Stomach (tissue), 4 donors: ENCODE results near the gene ABCC9.

Experiments
- EP300 ChIP-seq: sonication (generic); formaldehyde crosslinking; IDR thresholded peaks from one replicate; pipeline ENCODE4 v1.6.1; 2017; ENCODE audit warnings: antibody characterized with exemption
- POLR2A ChIP-seq, 4 donors: fragments of 450-650 bp; IDR thresholded peaks; one replicate each; pipeline ENCODE4 v1.6.1; 2016; ENCODE audit warnings: antibody characterized with exemption in 4 of 4, control low read depth in 2 of 4, mild to moderate bottlenecking in 1 of 4, moderate library complexity in 1 of 4
- POLR2AphosphoS5 ChIP-seq, 3 donors: sonication (generic); formaldehyde crosslinking; IDR thresholded peaks; one replicate each; pipeline ENCODE4 v1.6.1; 2016; ENCODE audit warnings: antibody characterized with exemption in 3 of 3
- TF ChIP-seq, protein P1 (sequence below), 7 experiments: fragments of 450-650 bp in 4 of 7; fragments of 200-600 bp in 3 of 7; sonication (generic) in 3 of 7; IDR thresholded peaks; one replicate each; pipeline ENCODE4 v1.5.1; 2016 to 2019; ENCODE audit warnings: antibody characterized with exemption in 7 of 7, control low read depth in 2 of 7, mild to moderate bottlenecking in 1 of 7

DNA sequence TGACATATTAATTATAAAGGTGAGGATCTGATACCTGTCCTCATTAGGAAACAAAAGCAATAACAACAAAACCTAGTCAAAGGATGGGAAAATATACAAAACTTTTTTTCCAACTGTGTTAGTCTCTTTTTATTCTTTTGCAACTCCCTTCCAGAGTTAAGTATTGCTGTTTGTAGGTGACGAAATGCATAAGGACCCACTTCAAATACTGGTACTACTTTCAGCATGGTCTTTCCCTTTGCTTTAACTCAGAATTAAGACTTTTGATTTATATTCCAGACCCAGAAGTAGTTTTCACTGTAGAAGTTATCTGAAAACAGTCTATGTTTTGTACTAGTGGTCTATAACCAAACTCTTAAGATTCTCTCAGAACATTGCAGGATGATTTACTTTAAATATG is 34.1 kb upstream of the ABCC9 start:
- TF ChIP-seq, protein P1, sequence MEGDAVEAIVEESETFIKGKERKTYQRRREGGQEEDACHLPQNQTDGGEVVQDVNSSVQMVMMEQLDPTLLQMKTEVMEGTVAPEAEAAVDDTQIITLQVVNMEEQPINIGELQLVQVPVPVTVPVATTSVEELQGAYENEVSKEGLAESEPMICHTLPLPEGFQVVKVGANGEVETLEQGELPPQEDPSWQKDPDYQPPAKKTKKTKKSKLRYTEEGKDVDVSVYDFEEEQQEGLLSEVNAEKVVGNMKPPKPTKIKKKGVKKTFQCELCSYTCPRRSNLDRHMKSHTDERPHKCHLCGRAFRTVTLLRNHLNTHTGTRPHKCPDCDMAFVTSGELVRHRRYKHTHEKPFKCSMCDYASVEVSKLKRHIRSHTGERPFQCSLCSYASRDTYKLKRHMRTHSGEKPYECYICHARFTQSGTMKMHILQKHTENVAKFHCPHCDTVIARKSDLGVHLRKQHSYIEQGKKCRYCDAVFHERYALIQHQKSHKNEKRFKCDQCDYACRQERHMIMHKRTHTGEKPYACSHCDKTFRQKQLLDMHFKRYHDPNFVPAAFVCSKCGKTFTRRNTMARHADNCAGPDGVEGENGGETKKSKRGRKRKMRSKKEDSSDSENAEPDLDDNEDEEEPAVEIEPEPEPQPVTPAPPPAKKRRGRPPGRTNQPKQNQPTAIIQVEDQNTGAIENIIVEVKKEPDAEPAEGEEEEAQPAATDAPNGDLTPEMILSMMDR (IDR thresholded peaks at IDR 0.05): no peak
- TF ChIP-seq POLR2AphosphoS5 (IDR thresholded peaks at IDR 0.05) (no peak), POLR2A (IDR thresholded peaks at IDR 0.05) (no peak), EP300 (no peak)
